Neural progenitor cell (in vitro differentiated cells): ENCODE measurements around the gene PRKX. TPM values are rescaled to one million over a fixed set of nuclear protein-coding genes. Genes with fewer than 3 reads are reported as not detected.
A peak's percentile ranks its signal among the peaks of the same experiment; 100 is the strongest.

Source experiments
- DNase-seq: peaks from one replicate; pipeline ENCODE4 v3.0.0-alpha.2; 2016; ENCODE audit warnings: low spot score
- H2AFZ ChIP-seq: fragments of 200-600 bp; sonication (generic); replicated peaks from 2 replicates; pipeline ENCODE4 v1.6.1; 2016; ENCODE audit warnings: antibody characterized with exemption
- H3F3A ChIP-seq: fragments of 200-600 bp; sonication (generic); 2 replicates; pipeline ENCODE4 v1.6.1; 2016; ENCODE audit warnings: antibody characterized with exemption, low read depth
- H3K27ac ChIP-seq: fragments of 200-600 bp; sonication (generic); 2 replicates; pipeline ENCODE4 v1.5.1; 2016; ENCODE audit warnings: mild to moderate bottlenecking
- H3K27me3 ChIP-seq: fragments of 200-600 bp; sonication (generic); 2 replicates; pipeline ENCODE4 v1.6.1; 2016; ENCODE audit warnings: mild to moderate bottlenecking, moderate library complexity
- H3K36me3 ChIP-seq: fragments of 200-600 bp; sonication (generic); 2 replicates; pipeline ENCODE4 v1.5.1; 2016
- H3K4me1 ChIP-seq: fragments of 200-600 bp; sonication (generic); 2 replicates; pipeline ENCODE4 v1.6.1; 2016; ENCODE audit warnings: mixed run types
- H3K4me2 ChIP-seq: fragments of 200-600 bp; sonication (generic); 2 replicates; pipeline ENCODE4 v1.6.1; 2016
- H3K4me3 ChIP-seq: fragments of 200-600 bp; sonication (generic); 2 replicates; pipeline ENCODE4 v1.5.1; 2016
- H3K79me2 ChIP-seq: fragments of 200-600 bp; sonication (generic); 2 replicates; pipeline ENCODE4 v1.6.1; 2016; ENCODE audit warnings: low read depth
- H3K9ac ChIP-seq: fragments of 200-600 bp; sonication (generic); 2 replicates; pipeline ENCODE4 v1.6.1; 2016
- H3K9me3 ChIP-seq: fragments of 200-600 bp; sonication (generic); 2 replicates; pipeline ENCODE4 v1.5.1; 2016; ENCODE audit warnings: low read depth
- H4K20me1 ChIP-seq: fragments of 200-600 bp; sonication (generic); 2 replicates; pipeline ENCODE4 v1.6.1; 2016; ENCODE audit warnings: low read depth
- H3K27ac Mint-ChIP-seq: 3 replicates; pipeline ENCODE4 v1.8.0; 2021; ENCODE audit warnings: mixed read lengths
- H3K27me3 Mint-ChIP-seq: 2 replicates; pipeline ENCODE4 v1.8.0; 2022; ENCODE audit warnings: low read depth, mild to moderate bottlenecking, inconsistent platforms, moderate library complexity, mixed read lengths; ENCODE audit not compliant: insufficient read depth
- H3K36me3 Mint-ChIP-seq: 3 replicates; pipeline ENCODE4 v1.8.0; 2021; ENCODE audit warnings: mixed read lengths
- H3K4me1 Mint-ChIP-seq: 3 replicates; pipeline ENCODE4 v1.8.0; 2021; ENCODE audit warnings: mixed read lengths
- H3K4me3 Mint-ChIP-seq: 3 replicates; pipeline ENCODE4 v1.8.0; 2021; ENCODE audit warnings: mild to moderate bottlenecking, moderate library complexity, mixed read lengths
- H3K9me3 Mint-ChIP-seq: 3 replicates; pipeline ENCODE4 v1.8.0; 2020; ENCODE audit warnings: mixed read lengths
- CTCF ChIP-seq: fragments of 200-600 bp; sonication (generic); IDR thresholded peaks from 2 replicates; pipeline ENCODE4 v1.5.1; 2017; ENCODE audit warnings: antibody characterized with exemption, mild to moderate bottlenecking
- EZH2 ChIP-seq: fragments of 200-600 bp; sonication (generic); IDR thresholded peaks from 2 replicates; pipeline ENCODE4 v1.6.1; 2017; ENCODE audit warnings: antibody characterized with exemption, mild to moderate bottlenecking, moderate library complexity
- EZH2phosphoT487 ChIP-seq: fragments of 200-600 bp; sonication (generic); IDR thresholded peaks from 2 replicates; pipeline ENCODE4 v1.6.1; 2017; ENCODE audit warnings: antibody characterized with exemption
- total RNA-seq: library from RNA; depleted of rRNA; stranded (reverse); fragments of >200 nt; gene quantifications from 2 replicates; pipeline ENCODE4 v1.2.3, GENCODE V29; 2015; ENCODE audit warnings: low replicate concordance

The PRKX gene
- total RNA-seq, 1 donor from 2014 or later: 14.6 TPM

- H3F3A ChIP-seq: peaks cover 16% of the 10 kb centered on the region
- DNase-seq: no peak
- H3K9me3 ChIP-seq: no peaks in the 10 kb centered on the region
- H3K4me3 ChIP-seq: no peak overlapping the region
- H3K4me2 ChIP-seq: no peak overlapping the region
- no peak overlapping the region for H3K27ac ChIP-seq
- peaks cover 4% of the 10 kb centered on the region for H3K4me1 ChIP-seq
- no peaks in the 10 kb centered on the region for H3K27me3 ChIP-seq
- H3K36me3 ChIP-seq: no peaks in the 10 kb centered on the region
- Mint-ChIP-seq H3K36me3 (peaks cover 35% of the 10 kb centered on the region), H3K4me3 (no peak overlapping the region), H3K4me1 (peaks cover 17% of the 10 kb centered on the region), H3K27me3 (peaks cover 2% of the 10 kb centered on the region), H3K27ac (no peak overlapping the region), H3K9me3 (peaks cover 25% of the 10 kb centered on the region)
- H3K79me2 ChIP-seq: peaks cover 24% of the 10 kb centered on the region
- no peak overlapping the region for H2AFZ ChIP-seq
- peaks cover 18% of the 10 kb centered on the region for H4K20me1 ChIP-seq
- no peak overlapping the region for H3K9ac ChIP-seq
- TF ChIP-seq EZH2 (no peak), CTCF (no peak), EZH2phosphoT487 (no peak)
Measured at GRCh38 chrX:3699821-3700381, 13.5 kb downstream of the PRKX start.

GRCh38 chrX:3697701-3698279 is 15.7 kb downstream of the PRKX start:
- DNase-seq: peak; percentile 77
- no peak overlapping the region for H2AFZ ChIP-seq
- peak overlapping the region; percentile 33 for H3K4me3 Mint-ChIP-seq
- peaks cover 4% of the 10 kb centered on the region for H3K4me1 ChIP-seq
- H3K27ac ChIP-seq: no peak overlapping the region
- no peaks in the 10 kb centered on the region for H3K9me3 ChIP-seq
- no peaks in the 10 kb centered on the region for H3K27me3 ChIP-seq
- peaks cover 35% of the 10 kb centered on the region for H3K9me3 Mint-ChIP-seq
- H3K36me3 Mint-ChIP-seq: peaks cover 29% of the 10 kb centered on the region
- no peak overlapping the region for H3K9ac ChIP-seq
- peaks cover 16% of the 10 kb centered on the region for H3F3A ChIP-seq
- H3K27me3 Mint-ChIP-seq: peaks cover 2% of the 10 kb centered on the region
- peaks cover 17% of the 10 kb centered on the region for H3K4me1 Mint-ChIP-seq
- H4K20me1 ChIP-seq: peaks cover 18% of the 10 kb centered on the region
- no peaks in the 10 kb centered on the region for H3K36me3 ChIP-seq
- no peak overlapping the region for H3K27ac Mint-ChIP-seq
- TF ChIP-seq EZH2 (no peak), EZH2phosphoT487 (no peak), CTCF (no peak)
- peaks cover 31% of the 10 kb centered on the region for H3K79me2 ChIP-seq
- H3K4me2 ChIP-seq: peak overlapping the region; percentile 45
- no peak overlapping the region for H3K4me3 ChIP-seq

GRCh38 chrX:3697220-3697684 is 16.2 kb downstream of the PRKX start:
- Mint-ChIP-seq H3K4me3 (no peak overlapping the region), H3K27ac (no peak overlapping the region), H3K4me1 (peaks cover 17% of the 10 kb centered on the region), H3K27me3 (peaks cover 2% of the 10 kb centered on the region), H3K36me3 (peaks cover 29% of the 10 kb centered on the region), H3K9me3 (peaks cover 36% of the 10 kb centered on the region)
- H3K4me1 ChIP-seq: peaks cover 4% of the 10 kb centered on the region
- H3K27ac ChIP-seq: no peak overlapping the region
- peaks cover 31% of the 10 kb centered on the region for H3K79me2 ChIP-seq
- H3K27me3 ChIP-seq: no peaks in the 10 kb centered on the region
- H4K20me1 ChIP-seq: peaks cover 18% of the 10 kb centered on the region
- no peak overlapping the region for H2AFZ ChIP-seq
- H3K9me3 ChIP-seq: no peaks in the 10 kb centered on the region
- peaks cover 16% of the 10 kb centered on the region for H3F3A ChIP-seq
- TF ChIP-seq CTCF (no peak), EZH2 (no peak), EZH2phosphoT487 (no peak)
- H3K9ac ChIP-seq: no peak overlapping the region
- H3K4me2 ChIP-seq: peak overlapping the region; percentile 45
- H3K4me3 ChIP-seq: no peak overlapping the region
- DNase-seq: no peak
- H3K36me3 ChIP-seq: no peaks in the 10 kb centered on the region
